ENCODE results near the gene FAM229A.
"Not testable (repeated sequence)": the region's sequence is repeated elsewhere in the genome, so short reads cannot be mapped to it uniquely, and the experiment has no call there.

Gene FAM229A

GRCh38 chr1:32361674-32362473 lies 411 bp downstream of the FAM229A start:
- TF ChIP-seq CTCF (conservative IDR thresholded peaks at IDR 0.05; ENCODE audit: low read depth, low read length) = peak; percentile 44
- DNase-seq (ENCODE audit: low read depth) = no peak
- H3K4me3 ChIP-seq (ENCODE audit: low read length) = peak overlapping the region; percentile 34

- no peak for TF ChIP-seq CTCF (conservative IDR thresholded peaks at IDR 0.05; ENCODE audit: low read depth, low read length)
- no peak for DNase-seq (ENCODE audit: low read depth)
- H3K4me3 ChIP-seq (ENCODE audit: low read length) = no peak overlapping the region
These were observed 994 bp downstream of the FAM229A start for GRCh38 chr1:32361308-32361673.

GRCh38 chr1:32358435-32358834 lies 3.9 kb downstream of the FAM229A start:
- H3K4me3 ChIP-seq (ENCODE audit: low read length) = no peak overlapping the region
- TF ChIP-seq CTCF (conservative IDR thresholded peaks at IDR 0.05; ENCODE audit: low read depth, low read length) = no peak
- no peak for DNase-seq (ENCODE audit: low read depth)

- TF ChIP-seq CTCF (conservative IDR thresholded peaks at IDR 0.05; ENCODE audit: low read depth, low read length) = no peak
- DNase-seq (ENCODE audit: low read depth) = no peak
- no peak overlapping the region for H3K4me3 ChIP-seq (ENCODE audit: low read length)
These were observed 4.7 kb downstream of the FAM229A start for GRCh38 chr1:32357614-32358013.

DNA sequence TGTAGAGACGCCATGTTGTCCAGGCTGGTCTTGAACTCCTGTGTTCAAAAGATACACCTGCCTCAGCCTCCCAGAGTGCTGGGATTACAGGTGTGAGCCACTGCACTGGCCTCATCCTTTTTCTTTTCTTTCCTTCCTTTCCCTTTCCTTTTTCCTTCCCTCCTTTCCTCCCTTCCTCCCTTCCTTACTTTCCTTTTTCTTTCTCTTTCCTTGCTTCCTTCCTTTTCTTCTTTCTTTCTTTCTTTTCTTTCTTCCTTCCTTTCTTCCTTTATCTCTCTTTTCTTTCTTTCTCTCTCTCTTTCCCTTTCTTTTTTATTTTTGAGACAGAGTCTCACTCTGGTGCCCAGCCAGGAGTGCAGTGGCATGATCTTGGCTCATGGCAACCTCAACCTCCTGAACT lies 5.8 kb downstream of the FAM229A start:
- no peak for TF ChIP-seq CTCF (conservative IDR thresholded peaks at IDR 0.05; ENCODE audit: low read depth, low read length)
- no peak overlapping the region for H3K4me3 ChIP-seq (ENCODE audit: low read length)
- no peak for DNase-seq (ENCODE audit: low read depth)

DNA sequence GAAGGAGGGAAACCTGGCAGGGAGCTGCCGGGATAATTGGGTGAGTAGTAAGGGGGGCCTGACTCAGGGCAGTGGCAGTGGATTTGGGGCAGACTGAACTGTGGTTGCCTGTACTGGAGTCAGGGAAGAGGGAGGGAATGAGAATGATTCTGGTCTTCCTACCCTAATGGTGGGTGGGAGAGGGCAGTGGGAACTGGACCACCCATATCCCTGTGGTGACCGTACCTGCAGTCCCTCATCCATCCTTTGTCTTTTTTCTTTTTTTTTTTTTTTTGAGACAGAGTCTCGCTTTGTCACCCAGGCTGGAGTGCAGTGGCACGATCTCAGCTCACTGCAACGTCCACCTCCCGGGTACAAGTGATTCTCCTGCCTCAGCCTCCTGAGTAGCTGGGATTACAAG lies 6.5 kb downstream of the FAM229A start:
- not testable (repeated sequence) for H3K4me3 ChIP-seq (ENCODE audit: low read length); DNase-seq (ENCODE audit: low read depth)

- no peak for TF ChIP-seq CTCF (conservative IDR thresholded peaks at IDR 0.05; ENCODE audit: low read depth, low read length)
- no peak overlapping the region for H3K4me3 ChIP-seq (ENCODE audit: low read length)
- no peak for DNase-seq (ENCODE audit: low read depth)
These were observed 8.3 kb downstream of the FAM229A start for GRCh38 chr1:32353886-32354570.

All from retinal pigment epithelial cell (primary cell).